Mesenchymal stem cell (in vitro differentiated cells and primary cell): ENCODE data around the gene PKP4.

Experiments
- DNase-seq: peaks from one replicate; pipeline ENCODE4 v3.0.0-alpha.2; 2013
- H2AFZ ChIP-seq: one replicate; pipeline ENCODE4 v1.6.1; 2013; ENCODE audit warnings: low read depth, mild to moderate bottlenecking, control low read depth, inconsistent platforms, low read length, moderate library complexity
- H2AK5ac ChIP-seq: 2 replicates; pipeline ENCODE4 v1.6.1; 2013; ENCODE audit warnings: low read length, moderate library complexity, mild to moderate bottlenecking, inconsistent platforms; ENCODE audit not compliant: severe bottlenecking
- H2BK120ac ChIP-seq: one replicate; pipeline ENCODE4 v1.6.1; 2013; ENCODE audit warnings: low read depth, mild to moderate bottlenecking, inconsistent platforms, low read length, moderate library complexity
- H2BK12ac ChIP-seq, 2 experiments: one replicate each; pipeline ENCODE4 v1.6.1; 2013; ENCODE audit warnings: inconsistent platforms in 2 of 2, low read length in 2 of 2, mild to moderate bottlenecking in 2 of 2, moderate library complexity in 2 of 2, control low read depth in 1 of 2
- H2BK15ac ChIP-seq: one replicate; pipeline ENCODE4 v1.6.1; 2013; ENCODE audit warnings: mild to moderate bottlenecking, low read depth, inconsistent platforms; ENCODE audit not compliant: poor library complexity, severe bottlenecking
- H2BK5ac ChIP-seq: 2 replicates; pipeline ENCODE4 v1.6.1; 2013; ENCODE audit warnings: low read depth, mild to moderate bottlenecking, low read length, control low read depth, inconsistent platforms; ENCODE audit not compliant: poor library complexity, severe bottlenecking
- H3K14ac ChIP-seq, 2 experiments: one replicate each; pipeline ENCODE4 v1.6.1; 2013; ENCODE audit warnings: inconsistent platforms in 2 of 2, low read length in 2 of 2, control low read depth in 1 of 2, mild to moderate bottlenecking in 1 of 2, moderate library complexity in 1 of 2
- H3K18ac ChIP-seq, 2 experiments: one replicate each; pipeline ENCODE4 v1.6.1; 2013; ENCODE audit warnings: inconsistent platforms in 2 of 2, low read length in 2 of 2, control low read depth in 1 of 2, low read depth in 1 of 2, mild to moderate bottlenecking in 1 of 2
- H3K23ac ChIP-seq, 2 experiments: one replicate each; pipeline ENCODE4 v1.6.1; 2013; ENCODE audit warnings: inconsistent platforms in 2 of 2, low read length in 2 of 2, mild to moderate bottlenecking in 2 of 2, moderate library complexity in 2 of 2, control low read depth in 1 of 2
- H3K27ac ChIP-seq: 2 replicates; pipeline ENCODE4 v1.5.1; 2013; ENCODE audit warnings: mild to moderate bottlenecking, moderate library complexity, low read length, control low read depth, inconsistent platforms; ENCODE audit not compliant: poor library complexity, severe bottlenecking
- H3K27me3 ChIP-seq, 2 experiments: 2 replicates each; pipeline versions ENCODE4 v1.6.1 to v1.7.0; 2013; ENCODE audit warnings: low read length in 2 of 2, mild to moderate bottlenecking in 2 of 2, moderate library complexity in 2 of 2, control low read depth in 1 of 2, inconsistent platforms in 1 of 2; ENCODE audit not compliant: control insufficient read depth in 1 of 2, insufficient read depth in 1 of 2
- H3K36me3 ChIP-seq, 2 experiments: 2 replicates each; pipeline versions ENCODE4 v1.6.1 to v1.7.0; 2013; ENCODE audit warnings: low read length in 2 of 2, control low read depth in 1 of 2, inconsistent platforms in 1 of 2, low read depth in 1 of 2, mild to moderate bottlenecking in 1 of 2; ENCODE audit not compliant: insufficient read depth in 2 of 2, control insufficient read depth in 1 of 2
- H3K4ac ChIP-seq, 2 experiments: one replicate each; pipeline ENCODE4 v1.6.1; 2013; ENCODE audit warnings: inconsistent platforms in 2 of 2, low read length in 2 of 2, mild to moderate bottlenecking in 2 of 2, moderate library complexity in 2 of 2, control low read depth in 1 of 2, low read depth in 1 of 2
- H3K4me1 ChIP-seq: 2 replicates; pipeline ENCODE4 v1.6.1; 2013; ENCODE audit warnings: low read depth, low read length, control low read depth; ENCODE audit not compliant: control insufficient read depth, insufficient read depth
- H3K4me2 ChIP-seq: 2 replicates; pipeline ENCODE4 v1.6.1; 2013; ENCODE audit warnings: low read length, mild to moderate bottlenecking, inconsistent platforms; ENCODE audit not compliant: poor library complexity, severe bottlenecking
- H3K4me3 ChIP-seq, 2 experiments: 2 replicates each; pipeline versions ENCODE4 v1.5.1 to v1.7.0; 2013; ENCODE audit warnings: low read length in 2 of 2, mild to moderate bottlenecking in 2 of 2, control low read depth in 1 of 2, low read depth in 1 of 2; ENCODE audit not compliant: insufficient read depth in 1 of 2
- H3K79me1 ChIP-seq: replicated peaks from 2 replicates; pipeline ENCODE4 v1.6.1; 2013; ENCODE audit warnings: mild to moderate bottlenecking, control low read depth, low read length, inconsistent platforms; ENCODE audit not compliant: poor library complexity, severe bottlenecking
- H3K9ac ChIP-seq: 2 replicates; pipeline ENCODE4 v1.7.0; 2013; ENCODE audit warnings: mild to moderate bottlenecking, low read length, moderate library complexity
- H3K9me3 ChIP-seq: 2 replicates; pipeline ENCODE4 v1.7.0; 2013; ENCODE audit warnings: mild to moderate bottlenecking, low read length; ENCODE audit not compliant: control insufficient read depth
- H4K8ac ChIP-seq: one replicate; pipeline ENCODE4 v1.6.1; 2013; ENCODE audit warnings: inconsistent platforms, mild to moderate bottlenecking, low read length, moderate library complexity
- H4K91ac ChIP-seq: one replicate; pipeline ENCODE4 v1.6.1; 2013; ENCODE audit warnings: mild to moderate bottlenecking, low read length, inconsistent platforms
- WGBS: methylation state at CpG from one replicate; pipeline ENCODE4 v1.1.7; 2013; ENCODE audit warnings: mixed read lengths; 5-methylcytosine and 5-hydroxymethylcytosine counted together

Gene PKP4

GRCh38 chr2:158509928-158510797 lies 53.4 kb downstream of the PKP4 start:
- Histone ChIP-seq H3K27me3 (no peaks in the 10 kb centered on the region), H2BK120ac (peak overlapping the region; percentile 45), H3K14ac (no peak overlapping the region), H3K9me3 (no peaks in the 10 kb centered on the region), H2AK5ac (peak overlapping the region; percentile 68), H3K4me3 (no peak overlapping the region), H2AFZ (no peak overlapping the region), H3K79me1 (peaks cover 20% of the 10 kb centered on the region), H3K4me2 (no peak overlapping the region), H2BK5ac (no peak overlapping the region), H2BK15ac (no peak overlapping the region), H3K9ac (no peak overlapping the region), H3K4ac (no peak overlapping the region), H3K23ac (no peak overlapping the region), H4K91ac (peak overlapping the region; percentile 58), H3K27ac (no peak overlapping the region), H3K18ac (peak overlapping the region; percentile 40 to 56), H2BK12ac (no peak overlapping the region), H3K4me1 (peaks cover 8% of the 10 kb centered on the region), H4K8ac (peak overlapping the region; percentile 49), H3K36me3 (peaks cover 4 to 7% of the 10 kb centered on the region in 2 experiments)
- peak; percentile 57 for DNase-seq
- WGBS = 76% methylated on average over 2 of the region's 2 CpGs

GRCh38 chr2:158510887-158511286 lies 54.1 kb downstream of the PKP4 start:
- H3K14ac ChIP-seq = peak overlapping the region in 1 of 2 experiments; percentile 89
- peak overlapping the region; percentile 68 for H2AK5ac ChIP-seq
- H3K23ac ChIP-seq = no peak overlapping the region
- H3K27me3 ChIP-seq = no peaks in the 10 kb centered on the region
- peak overlapping the region; percentile 69 for H4K8ac ChIP-seq
- peak overlapping the region in 1 of 2 experiments; percentile 86 for H2BK12ac ChIP-seq
- no peak overlapping the region for H2BK5ac ChIP-seq
- H2BK120ac ChIP-seq = peak overlapping the region; percentile 45
- H3K36me3 ChIP-seq = peaks cover 4 to 7% of the 10 kb centered on the region in 2 experiments
- no peak overlapping the region for H3K9ac ChIP-seq
- no peak overlapping the region for H2AFZ ChIP-seq
- no peak overlapping the region for H3K4me3 ChIP-seq
- H3K4me1 ChIP-seq = peaks cover 6% of the 10 kb centered on the region
- no peaks in the 10 kb centered on the region for H3K9me3 ChIP-seq
- H3K4me2 ChIP-seq = no peak overlapping the region
- DNase-seq = no peak
- H3K4ac ChIP-seq = no peak overlapping the region
- H2BK15ac ChIP-seq = no peak overlapping the region
- peak overlapping the region; percentile 58 for H4K91ac ChIP-seq
- H3K18ac ChIP-seq = peak overlapping the region; percentile 19 to 37
- 99% methylated on average over 7 of the region's 8 CpGs for whole genome bisulfite sequencing
- H3K27ac ChIP-seq = no peak overlapping the region
- peaks cover 23% of the 10 kb centered on the region for H3K79me1 ChIP-seq

- Histone ChIP-seq H2BK5ac (no peak overlapping the region), H3K4ac (no peak overlapping the region), H4K91ac (no peak overlapping the region), H2BK120ac (no peak overlapping the region), H3K23ac (no peak overlapping the region), H3K27ac (no peak overlapping the region), H3K4me2 (no peak overlapping the region), H2BK12ac (no peak overlapping the region), H2BK15ac (no peak overlapping the region), H3K9ac (no peak overlapping the region), H2AFZ (no peak overlapping the region), H3K18ac (no peak overlapping the region), H3K14ac (no peak overlapping the region), H3K36me3 (peaks cover 4 to 7% of the 10 kb centered on the region in 2 experiments), H3K4me1 (peaks cover 6% of the 10 kb centered on the region), H3K9me3 (no peaks in the 10 kb centered on the region), H3K79me1 (peaks cover 26% of the 10 kb centered on the region), H3K4me3 (no peak overlapping the region), H4K8ac (no peak overlapping the region), H2AK5ac (no peak overlapping the region), H3K27me3 (no peaks in the 10 kb centered on the region)
- DNase-seq = no peak
These were observed 55.0 kb downstream of the PKP4 start for GRCh38 chr2:158511706-158512105.

- Histone ChIP-seq H3K9ac (no peak overlapping the region), H2BK120ac (no peak overlapping the region), H3K79me1 (peaks cover 26% of the 10 kb centered on the region), H3K36me3 (peaks cover 4 to 7% of the 10 kb centered on the region in 2 experiments), H4K91ac (no peak overlapping the region), H3K4me2 (no peak overlapping the region), H2BK12ac (no peak overlapping the region), H2AFZ (no peak overlapping the region), H3K4me3 (no peak overlapping the region), H3K4me1 (peaks cover 6% of the 10 kb centered on the region), H2BK5ac (no peak overlapping the region), H3K4ac (no peak overlapping the region), H3K9me3 (no peaks in the 10 kb centered on the region), H3K14ac (no peak overlapping the region), H3K23ac (no peak overlapping the region), H3K27me3 (no peaks in the 10 kb centered on the region), H2AK5ac (no peak overlapping the region), H2BK15ac (no peak overlapping the region), H4K8ac (no peak overlapping the region), H3K27ac (no peak overlapping the region), H3K18ac (no peak overlapping the region)
- no peak for DNase-seq
- WGBS = 89% methylated on average over 1 of the region's 1 CpG
These were observed 55.6 kb downstream of the PKP4 start for GRCh38 chr2:158512323-158512722.
